Mucosa of descending colon (tissue), 3 donors: ENCODE data around the gene CHST3. TPM values are rescaled to one million over a fixed set of nuclear protein-coding genes. Genes with fewer than 3 reads are reported as not detected.

Experiments
- ATAC-seq: fragments of 200-7000 bp; cut with Tn5 transposase; one replicate; pipeline ENCODE4 v1.9.1; 2020; ENCODE audit warnings: mild to moderate bottlenecking, moderate library complexity
- DNase-seq, 3 donors: peaks; one replicate each; pipeline ENCODE4 v3.0.0-alpha.2; 2020
- H3K36me3 ChIP-seq: fragments of 200-600 bp; one replicate; pipeline ENCODE4 v1.8.0; 2021; ENCODE audit warnings: low read depth, mild to moderate bottlenecking
- H3K4me1 ChIP-seq: fragments of 200-600 bp; one replicate; pipeline ENCODE4 v1.8.0; 2021; ENCODE audit warnings: low read depth, mild to moderate bottlenecking
- H3K4me3 ChIP-seq: fragments of 200-600 bp; one replicate; pipeline ENCODE4 v1.8.0; 2021; ENCODE audit warnings: mild to moderate bottlenecking
- H3K9me3 ChIP-seq: fragments of 200-600 bp; one replicate; pipeline ENCODE4 v1.8.0; 2021; ENCODE audit warnings: mild to moderate bottlenecking
- CTCF ChIP-seq: fragments of 200-600 bp; IDR thresholded peaks from one replicate; pipeline ENCODE4 v1.8.0; 2022; ENCODE audit warnings: antibody characterized with exemption, mild to moderate bottlenecking
- intact Hi-C, 2 donors: fragments of 100-400 bp; cut with DNase I in 1 of 2; cut with micrococcal nuclease in 1 of 2; formaldehyde crosslinking; loops; one replicate each; pipeline versions ENCODE4 v1.11.0 to v1.11.1; 2022; cut with DNase I, micrococcal nuclease
- total RNA-seq, 3 donors: library from RNA; stranded (reverse); fragmentation: NEBNext Ultra II Directional in 2 of 3; extraction: Animal tissue kit (Norgen Biotek cat#: 25700) in 2 of 3; gene quantifications; one replicate each; pipeline versions ENCODE4 v1.2.1 to v1.2.4, GENCODE V29; 2021 to 2023
- donor health status: DM: no; HTN: no; CAD: no; lungs with moderate emphysema.
- donor health status: DM: no; HTN: no; CAD: no.
- donor health status: DM: no; HTN: yes; CAD: no.

The CHST3 gene
- total RNA-seq, 3 donors from 2014 or later = 1.1 to 15.7 (median 3.1) TPM

- DNase-seq (peak in 1 of 3 donors; percentile 17), ATAC-seq (peak; percentile 24)
- H3K4me3 ChIP-seq = no peak overlapping the region
- peaks cover 28% of the 10 kb centered on the region for H3K4me1 ChIP-seq
- H3K36me3 ChIP-seq = no peaks in the 10 kb centered on the region
- intact Hi-C loops = no loop called here
- no peak for TF ChIP-seq CTCF
- no peaks in the 10 kb centered on the region for H3K9me3 ChIP-seq
Observed at GRCh38 chr10:72025832-72026231, 61.6 kb downstream of the CHST3 start.

- H3K36me3 ChIP-seq = no peaks in the 10 kb centered on the region
- DNase-seq = peak; percentile 69 to 78 (median 74)
- no peak for TF ChIP-seq CTCF
- intact Hi-C loops = no loop called here
- ATAC-seq = peak; percentile 70
- H3K4me1 ChIP-seq = peaks cover 28% of the 10 kb centered on the region
- H3K4me3 ChIP-seq = no peak overlapping the region
- no peaks in the 10 kb centered on the region for H3K9me3 ChIP-seq
Observed at GRCh38 chr10:72026278-72027111, 62.3 kb downstream of the CHST3 start.

GRCh38 chr10:72027498-72027897 lies 63.3 kb downstream of the CHST3 start:
- no peaks in the 10 kb centered on the region for H3K9me3 ChIP-seq
- ATAC-seq (peak; percentile 85), DNase-seq (peak; percentile 57 to 76 (median 63))
- intact Hi-C loops = no loop called here
- no peak for TF ChIP-seq CTCF
- peaks cover 28% of the 10 kb centered on the region for H3K4me1 ChIP-seq
- H3K4me3 ChIP-seq = no peak overlapping the region
- no peaks in the 10 kb centered on the region for H3K36me3 ChIP-seq

- H3K36me3 ChIP-seq = no peaks in the 10 kb centered on the region
- no peak for DNase-seq
- intact Hi-C loops = no loop called here
- H3K9me3 ChIP-seq = no peaks in the 10 kb centered on the region
- no peak for TF ChIP-seq CTCF
- ATAC-seq = no peak
- H3K4me1 ChIP-seq = peaks cover 28% of the 10 kb centered on the region
- H3K4me3 ChIP-seq = no peak overlapping the region
Observed at GRCh38 chr10:72029414-72029813, 65.2 kb downstream of the CHST3 start.

- intact Hi-C loops = no loop called here
- Histone ChIP-seq H3K36me3 (no peaks in the 10 kb centered on the region), H3K9me3 (no peaks in the 10 kb centered on the region), H3K4me1 (peaks cover 24% of the 10 kb centered on the region), H3K4me3 (no peak overlapping the region)
- ATAC-seq (peak; percentile 6), DNase-seq (no peak)
- no peak for TF ChIP-seq CTCF
Observed at GRCh38 chr10:72030762-72031543, 66.8 kb downstream of the CHST3 start.
